ENCODE measurements around the gene CHCHD10. TPM values are rescaled to one million over a fixed set of nuclear protein-coding genes. Genes with fewer than 3 reads are reported as not detected.

Gene CHCHD10
- total and polyA plus RNA-seq, 2 of the 8 experiments (the other 6 are each of a cell fraction or from before 2014, with no cell fraction given): 58.3 to 94.5 TPM

GRCh38 chr22:23804781-23805291 is 37.1 kb upstream of the CHCHD10 start (continued):
- TF ChIP-seq ZNF274 (IDR thresholded peaks at IDR 0.05; ENCODE audit: borderline replicate concordance, extremely low read depth, low read length) (no peak), HDAC6 (IDR thresholded peaks at IDR 0.05; ENCODE audit: low read depth, low read length) (no peak), E2F6 (IDR thresholded peaks at IDR 0.05) (no peak)
